ENCODE results near the gene MBD4.
"Not testable (repeated sequence)": the region's sequence is repeated elsewhere in the genome, so short reads cannot be mapped to it uniquely, and the experiment has no call there.

MBD4 gene

GRCh38 chr3:129385507-129385906 lies 54.2 kb downstream of the MBD4 start:
- FAIRE-seq; DNase-seq (ENCODE audit: insufficient read length, low spot score): not testable (repeated sequence)

DNA sequence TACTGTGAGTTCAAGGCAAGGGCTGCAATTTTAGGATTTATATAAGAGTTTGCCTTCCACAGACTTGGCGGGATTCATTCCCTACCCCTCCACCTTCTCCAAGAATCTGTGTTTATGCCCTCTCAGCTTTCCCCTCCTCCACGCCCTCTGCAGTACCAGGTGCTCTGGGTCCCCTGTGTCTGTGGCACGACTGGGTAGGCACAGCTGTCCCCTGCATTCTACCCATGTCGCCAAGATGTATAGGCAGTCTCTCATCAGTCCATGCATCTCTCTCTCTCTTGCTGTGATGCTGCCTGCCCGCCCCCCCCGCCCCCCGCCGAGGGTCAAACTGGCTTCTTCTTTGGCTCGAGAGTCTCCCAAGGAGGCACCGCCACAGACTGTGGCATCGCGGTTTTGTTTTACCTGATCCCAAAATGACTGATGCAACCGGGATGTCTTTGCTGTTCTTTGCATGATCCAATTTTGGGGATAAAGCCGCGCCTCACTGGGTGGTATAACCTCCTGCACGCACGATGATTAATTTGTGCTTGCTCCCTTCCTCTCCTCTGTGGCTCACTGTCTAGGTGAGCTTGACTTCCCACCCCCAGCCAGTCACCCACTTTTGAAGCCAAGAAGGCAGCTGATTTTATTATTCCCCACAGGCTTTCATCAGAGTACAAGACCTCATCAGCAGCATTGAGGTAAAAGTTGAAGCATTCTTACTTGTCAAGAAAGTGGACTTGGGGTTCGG lies 55.0 kb downstream of the MBD4 start:
- no peak for FAIRE-seq
- DNase-seq (ENCODE audit: insufficient read length, low spot score): no peak

DNA sequence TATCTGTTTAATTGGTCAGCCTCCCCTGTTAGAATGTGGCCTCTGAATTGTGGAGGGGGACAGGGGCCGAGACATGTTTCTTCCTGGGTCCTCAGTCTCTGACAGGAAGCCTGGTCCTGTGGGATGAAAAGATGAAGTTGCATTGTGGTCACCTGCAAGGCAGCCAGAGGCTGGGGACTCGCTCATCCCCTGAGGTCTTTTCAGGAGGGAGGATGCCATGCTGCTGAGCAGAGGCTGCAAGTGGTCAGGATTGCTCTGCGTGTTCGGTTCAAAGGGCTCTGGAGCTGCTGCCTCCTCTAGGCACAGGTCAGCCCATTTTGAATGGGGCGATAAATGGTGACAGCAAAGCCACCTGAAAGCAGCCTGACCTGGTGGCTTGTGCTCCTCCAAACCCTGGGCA lies 55.6 kb downstream of the MBD4 start:
- DNase-seq (ENCODE audit: insufficient read length, low spot score); FAIRE-seq: not testable (repeated sequence)

DNA sequence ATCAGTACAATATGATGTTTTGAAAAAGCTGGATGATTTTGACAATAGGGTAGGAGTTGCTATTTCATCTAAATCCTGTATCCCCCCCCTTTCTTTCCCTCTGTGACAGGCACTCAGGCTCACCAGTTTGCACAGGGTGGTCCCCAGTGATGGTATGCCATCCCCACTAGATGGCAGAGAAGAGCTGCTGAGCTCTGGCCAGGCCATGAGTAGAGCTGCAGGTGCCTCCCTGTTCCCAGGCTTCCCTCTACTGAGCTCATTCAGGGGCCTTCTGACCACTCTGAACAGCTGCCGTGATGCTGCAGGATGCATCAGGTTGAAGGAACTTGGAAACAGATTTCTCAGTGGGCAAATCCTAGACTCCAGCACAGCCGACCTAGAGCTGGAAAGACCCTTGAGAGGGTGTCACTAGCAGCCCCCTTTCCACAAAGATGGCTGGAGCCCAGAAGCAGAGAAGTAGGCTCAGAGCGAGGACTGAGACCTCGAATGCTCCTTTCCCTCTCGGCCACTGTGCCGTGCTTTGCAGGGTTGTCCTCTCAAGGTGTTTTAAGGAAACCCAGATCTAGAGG lies 56.4 kb downstream of the MBD4 start:
- FAIRE-seq (peak; percentile 80), DNase-seq (ENCODE audit: insufficient read length, low spot score) (peak; percentile 73)

DNA sequence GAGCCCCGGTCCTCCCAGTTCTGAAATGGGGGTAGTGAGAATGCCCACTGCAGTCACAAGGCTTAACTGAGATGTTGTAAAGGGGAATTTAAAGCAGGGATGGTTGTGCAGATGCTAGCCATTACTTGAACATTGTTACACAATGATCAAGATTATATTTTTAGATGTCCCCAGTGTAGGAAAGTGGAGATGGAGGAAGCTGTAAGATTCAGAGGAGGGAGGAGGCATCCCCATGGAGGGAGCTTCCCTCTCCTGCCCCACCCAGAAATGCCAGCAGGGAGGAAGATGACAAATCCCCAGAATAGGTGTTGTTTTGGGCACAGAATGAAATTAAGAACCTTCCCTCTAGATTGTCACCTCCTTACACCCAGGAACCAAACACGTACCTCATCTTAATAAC lies 57.4 kb downstream of the MBD4 start:
- FAIRE-seq: no peak
- no peak for DNase-seq (ENCODE audit: insufficient read length, low spot score)

Data from GM19239 (cell line).